Measurements from ENCODE around the gene ZNF791. TPM values are rescaled to one million over a fixed set of nuclear protein-coding genes. Genes with fewer than 3 reads are reported as not detected.

Gene ZNF791
- total RNA-seq, 1 experiment from 2014 or later, result 26.0 TPM

DNA sequence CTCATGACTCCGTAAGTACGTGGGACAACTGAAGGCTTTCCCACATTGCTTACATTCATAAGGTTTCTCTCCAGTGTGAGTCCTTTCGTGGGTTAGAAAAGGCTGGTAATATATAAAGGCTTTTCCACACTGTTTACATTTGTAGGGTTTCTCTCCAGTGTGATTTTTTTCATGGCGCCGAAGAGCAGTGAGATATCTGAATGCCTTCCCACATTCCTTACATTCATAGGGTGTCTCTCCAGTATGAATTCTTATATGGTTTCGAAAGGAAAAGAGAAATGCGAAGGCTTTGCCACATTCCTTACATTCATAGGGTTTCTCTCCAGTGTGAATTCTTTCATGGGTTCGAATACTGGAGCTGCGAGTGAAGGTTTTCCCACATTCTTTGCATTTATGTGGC is 29.6 kb upstream of the ZNF791 start:
- POLR2A ChIA-PET (ENCODE audit: low non-redundant PET), result no interaction called here

DNA sequence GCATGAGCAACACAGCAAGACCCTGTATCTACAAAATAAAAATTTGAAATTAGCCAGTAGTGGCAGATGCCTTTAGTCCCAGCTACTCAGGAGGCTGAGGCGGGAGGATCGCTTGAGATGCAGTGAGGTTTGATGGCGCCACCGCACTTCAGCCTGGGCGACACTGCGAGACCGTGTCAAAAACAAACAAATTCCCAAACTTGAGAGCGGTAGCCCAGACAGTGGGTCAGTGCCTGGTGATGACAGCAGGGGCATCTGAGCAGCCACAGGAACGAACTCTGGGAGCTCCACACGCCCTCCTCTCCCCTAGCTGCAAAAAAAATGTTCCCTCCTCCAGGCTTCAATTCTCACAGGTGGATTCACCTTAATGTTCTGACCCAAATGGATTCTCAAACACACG is 14.2 kb upstream of the ZNF791 start:
- DNase-seq (ENCODE audit: low spot score), result no peak
- ChIA-PET POLR2A (ENCODE audit: low non-redundant PET) (no interaction called here), CTCF (no interaction called here)
- BruUV-seq (replicated peaks), result no TSS peak
- no peaks in the 10 kb centered on the region for H3K4me1 ChIP-seq (ENCODE audit: insufficient read depth, low read length, poor library complexity, severe bottlenecking)
- H3K36me3 ChIP-seq (ENCODE audit: insufficient read depth, low read length, poor library complexity, severe bottlenecking), result no peaks in the 10 kb centered on the region
- H3K27ac ChIP-seq (ENCODE audit: low read depth, low read length, poor library complexity, severe bottlenecking), result no peak overlapping the region
- H3K9me3 ChIP-seq (ENCODE audit: low read depth, low read length, poor library complexity, severe bottlenecking), result no peaks in the 10 kb centered on the region
- no peaks in the 10 kb centered on the region for H3K27me3 ChIP-seq (replicated peaks; ENCODE audit: insufficient read depth, low read depth, low read length, poor library complexity)
- no peak overlapping the region for H3K4me3 ChIP-seq (ENCODE audit: low read depth, low read length, poor library complexity, severe bottlenecking)
- intact Hi-C loops (cut with micrococcal nuclease; ENCODE audit: unreplicated experiment), result no loop called here
- TF ChIP-seq CTCF (conservative IDR thresholded peaks at IDR 0.05; ENCODE audit: low read depth, low read length) (no peak), EZH2 (IDR thresholded peaks at IDR 0.05; ENCODE audit: borderline replicate concordance, low read depth, low read length, poor library complexity, severe bottlenecking) (no peak)

More for the DNA sequence above, 29.6 kb upstream of the ZNF791 start:
- Histone ChIP-seq H3K27ac (ENCODE audit: low read depth, low read length, poor library complexity, severe bottlenecking) (no peak overlapping the region), H3K36me3 (ENCODE audit: insufficient read depth, low read length, poor library complexity, severe bottlenecking) (peaks cover 16% of the 10 kb centered on the region), H3K9me3 (ENCODE audit: low read depth, low read length, poor library complexity, severe bottlenecking) (peaks cover 19% of the 10 kb centered on the region), H3K4me1 (ENCODE audit: insufficient read depth, low read length, poor library complexity, severe bottlenecking) (no peaks in the 10 kb centered on the region), H3K27me3 (replicated peaks; ENCODE audit: insufficient read depth, low read depth, low read length, poor library complexity) (no peaks in the 10 kb centered on the region), H3K4me3 (ENCODE audit: low read depth, low read length, poor library complexity, severe bottlenecking) (no peak overlapping the region)
- DNase-seq (ENCODE audit: low spot score), result no peak
- TF ChIP-seq EZH2 (IDR thresholded peaks at IDR 0.05; ENCODE audit: borderline replicate concordance, low read depth, low read length, poor library complexity, severe bottlenecking) (no peak), CTCF (conservative IDR thresholded peaks at IDR 0.05; ENCODE audit: low read depth, low read length) (no peak)
- no TSS peak for BruUV-seq (replicated peaks)
- CTCF ChIA-PET, result no interaction called here
- intact Hi-C loops (cut with micrococcal nuclease; ENCODE audit: unreplicated experiment), result no loop called here

GRCh38 chr19:12596927-12597548 is 13.7 kb upstream of the ZNF791 start:
- Histone ChIP-seq H3K27me3 (replicated peaks; ENCODE audit: insufficient read depth, low read depth, low read length, poor library complexity) (no peaks in the 10 kb centered on the region), H3K27ac (ENCODE audit: low read depth, low read length, poor library complexity, severe bottlenecking) (no peak overlapping the region), H3K4me1 (ENCODE audit: insufficient read depth, low read length, poor library complexity, severe bottlenecking) (no peaks in the 10 kb centered on the region), H3K4me3 (ENCODE audit: low read depth, low read length, poor library complexity, severe bottlenecking) (no peak overlapping the region), H3K9me3 (ENCODE audit: low read depth, low read length, poor library complexity, severe bottlenecking) (no peaks in the 10 kb centered on the region), H3K36me3 (ENCODE audit: insufficient read depth, low read length, poor library complexity, severe bottlenecking) (no peaks in the 10 kb centered on the region)
- ChIA-PET CTCF (no interaction called here), POLR2A (ENCODE audit: low non-redundant PET) (no interaction called here)
- TF ChIP-seq EZH2 (IDR thresholded peaks at IDR 0.05; ENCODE audit: borderline replicate concordance, low read depth, low read length, poor library complexity, severe bottlenecking), result no peak
- TF ChIP-seq CTCF (conservative IDR thresholded peaks at IDR 0.05; ENCODE audit: low read depth, low read length), result no peak
- no TSS peak for BruUV-seq (replicated peaks)
- intact Hi-C loops (cut with micrococcal nuclease; ENCODE audit: unreplicated experiment), result no loop called here
- DNase-seq (ENCODE audit: low spot score), result no peak

All from A673 (cell line).